SK-N-SH (cell line): ENCODE data around the gene B3GALNT2.

Experiments used
- POLR2AphosphoS5 ChIP-seq: IDR thresholded peaks from 2 replicates; pipeline ENCODE4 v1.6.1; 2012; ENCODE audit warnings: low read depth, low read length
- TF ChIP-seq, protein P1 (sequence below): fragments of 200-600 bp; sonication (generic); IDR thresholded peaks from 2 replicates; pipeline ENCODE4 v1.6.1; 2017; ENCODE audit warnings: antibody characterized with exemption, mild to moderate bottlenecking, moderate library complexity
- TF ChIP-seq, protein P2 (sequence below): IDR thresholded peaks from 2 replicates; pipeline ENCODE4 v1.6.1; 2012; ENCODE audit warnings: mild to moderate bottlenecking, low read depth, low read length, moderate library complexity

DNA sequence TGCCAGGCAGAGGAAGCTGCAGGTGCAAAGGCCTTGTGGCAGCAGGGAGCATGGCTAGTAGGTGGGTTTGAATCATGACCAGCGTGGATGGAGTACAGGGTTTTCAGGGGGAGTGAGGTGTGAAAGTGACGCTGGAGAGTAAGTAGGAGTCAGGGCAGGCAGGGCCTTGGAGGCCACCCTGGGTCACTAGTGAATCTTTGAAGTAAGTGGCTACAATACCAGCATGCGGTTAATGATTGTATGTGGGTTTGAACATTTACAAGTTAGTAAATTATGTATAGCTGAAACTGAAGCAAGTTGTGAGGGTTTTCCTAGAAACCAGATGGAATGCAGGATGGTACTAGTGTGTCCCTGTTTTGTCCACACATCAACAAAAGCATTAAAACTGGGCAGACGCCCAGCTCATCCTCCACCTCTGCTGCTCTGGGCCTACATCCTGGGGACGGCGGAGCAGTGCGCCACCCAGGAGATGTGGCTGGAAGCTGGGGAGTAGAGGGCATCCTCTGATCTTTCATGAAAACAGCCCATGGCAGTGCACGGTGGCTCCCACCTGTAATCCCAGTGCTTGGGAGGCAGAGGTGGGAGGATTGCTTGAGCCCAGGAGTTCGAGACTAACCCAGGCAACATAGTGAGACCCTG is 41.2 kb upstream of the B3GALNT2 start:
- TF ChIP-seq, protein P1, sequence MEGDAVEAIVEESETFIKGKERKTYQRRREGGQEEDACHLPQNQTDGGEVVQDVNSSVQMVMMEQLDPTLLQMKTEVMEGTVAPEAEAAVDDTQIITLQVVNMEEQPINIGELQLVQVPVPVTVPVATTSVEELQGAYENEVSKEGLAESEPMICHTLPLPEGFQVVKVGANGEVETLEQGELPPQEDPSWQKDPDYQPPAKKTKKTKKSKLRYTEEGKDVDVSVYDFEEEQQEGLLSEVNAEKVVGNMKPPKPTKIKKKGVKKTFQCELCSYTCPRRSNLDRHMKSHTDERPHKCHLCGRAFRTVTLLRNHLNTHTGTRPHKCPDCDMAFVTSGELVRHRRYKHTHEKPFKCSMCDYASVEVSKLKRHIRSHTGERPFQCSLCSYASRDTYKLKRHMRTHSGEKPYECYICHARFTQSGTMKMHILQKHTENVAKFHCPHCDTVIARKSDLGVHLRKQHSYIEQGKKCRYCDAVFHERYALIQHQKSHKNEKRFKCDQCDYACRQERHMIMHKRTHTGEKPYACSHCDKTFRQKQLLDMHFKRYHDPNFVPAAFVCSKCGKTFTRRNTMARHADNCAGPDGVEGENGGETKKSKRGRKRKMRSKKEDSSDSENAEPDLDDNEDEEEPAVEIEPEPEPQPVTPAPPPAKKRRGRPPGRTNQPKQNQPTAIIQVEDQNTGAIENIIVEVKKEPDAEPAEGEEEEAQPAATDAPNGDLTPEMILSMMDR, result no peak
- no peak for TF ChIP-seq POLR2AphosphoS5
- TF ChIP-seq, protein P2, sequence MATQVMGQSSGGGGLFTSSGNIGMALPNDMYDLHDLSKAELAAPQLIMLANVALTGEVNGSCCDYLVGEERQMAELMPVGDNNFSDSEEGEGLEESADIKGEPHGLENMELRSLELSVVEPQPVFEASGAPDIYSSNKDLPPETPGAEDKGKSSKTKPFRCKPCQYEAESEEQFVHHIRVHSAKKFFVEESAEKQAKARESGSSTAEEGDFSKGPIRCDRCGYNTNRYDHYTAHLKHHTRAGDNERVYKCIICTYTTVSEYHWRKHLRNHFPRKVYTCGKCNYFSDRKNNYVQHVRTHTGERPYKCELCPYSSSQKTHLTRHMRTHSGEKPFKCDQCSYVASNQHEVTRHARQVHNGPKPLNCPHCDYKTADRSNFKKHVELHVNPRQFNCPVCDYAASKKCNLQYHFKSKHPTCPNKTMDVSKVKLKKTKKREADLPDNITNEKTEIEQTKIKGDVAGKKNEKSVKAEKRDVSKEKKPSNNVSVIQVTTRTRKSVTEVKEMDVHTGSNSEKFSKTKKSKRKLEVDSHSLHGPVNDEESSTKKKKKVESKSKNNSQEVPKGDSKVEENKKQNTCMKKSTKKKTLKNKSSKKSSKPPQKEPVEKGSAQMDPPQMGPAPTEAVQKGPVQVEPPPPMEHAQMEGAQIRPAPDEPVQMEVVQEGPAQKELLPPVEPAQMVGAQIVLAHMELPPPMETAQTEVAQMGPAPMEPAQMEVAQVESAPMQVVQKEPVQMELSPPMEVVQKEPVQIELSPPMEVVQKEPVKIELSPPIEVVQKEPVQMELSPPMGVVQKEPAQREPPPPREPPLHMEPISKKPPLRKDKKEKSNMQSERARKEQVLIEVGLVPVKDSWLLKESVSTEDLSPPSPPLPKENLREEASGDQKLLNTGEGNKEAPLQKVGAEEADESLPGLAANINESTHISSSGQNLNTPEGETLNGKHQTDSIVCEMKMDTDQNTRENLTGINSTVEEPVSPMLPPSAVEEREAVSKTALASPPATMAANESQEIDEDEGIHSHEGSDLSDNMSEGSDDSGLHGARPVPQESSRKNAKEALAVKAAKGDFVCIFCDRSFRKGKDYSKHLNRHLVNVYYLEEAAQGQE, result no peak
